ENCODE results near the gene LILRB3.
"Not testable (repeated sequence)": the region's sequence is repeated elsewhere in the genome, so short reads cannot be mapped to it uniquely, and the experiment has no call there.

The LILRB3 gene

DNA sequence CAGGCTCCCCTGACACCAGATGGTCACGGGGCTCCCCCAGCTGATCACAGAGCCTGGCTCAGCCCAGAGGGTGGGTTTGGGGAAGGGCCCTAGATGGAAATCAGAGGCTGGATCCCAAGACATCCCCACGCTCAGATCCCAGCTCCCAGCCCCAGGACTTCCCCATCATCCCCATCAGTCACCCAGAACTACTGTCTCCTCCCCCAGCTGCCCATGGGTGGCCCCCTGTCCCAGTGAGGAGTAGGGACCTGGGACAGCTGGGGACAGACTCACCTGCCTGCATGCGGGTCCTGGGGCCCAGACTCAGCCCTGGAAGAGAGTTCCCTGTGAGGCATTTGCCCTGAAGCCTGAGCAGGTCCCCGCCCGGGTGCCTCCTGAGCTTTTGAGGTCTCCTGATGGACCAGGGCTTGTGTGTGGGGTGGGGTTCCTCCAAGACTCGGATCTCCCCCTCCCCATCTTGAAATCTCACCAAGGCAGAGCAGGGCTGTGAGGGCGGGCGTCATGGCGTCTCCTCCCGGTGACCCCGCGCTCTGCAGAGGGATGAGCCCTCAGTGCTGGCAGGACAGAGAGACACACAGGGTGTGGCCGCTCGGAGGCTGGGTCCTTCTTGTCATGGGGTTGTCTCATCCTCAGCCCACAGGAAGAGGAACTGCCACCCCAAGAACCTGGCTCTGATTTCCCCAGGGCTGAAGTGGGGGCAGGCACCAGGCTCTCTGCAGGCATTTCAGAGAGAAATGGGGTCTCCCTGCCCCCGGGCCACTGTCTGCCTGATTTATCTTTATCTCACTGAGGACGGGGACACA, at the start of gene LILRB3:
Gene LILRB3, minus strand, starts transcription at position 534 of the 803 bp plus-strand sequence. Its CDS starts 31 bp downstream, at position 503.
- not testable (repeated sequence) for DNase-seq

- not testable (repeated sequence) for DNase-seq
Measured at GRCh38 chr19:54272181-54272580, 49.4 kb upstream of the LILRB3 start.

DNA sequence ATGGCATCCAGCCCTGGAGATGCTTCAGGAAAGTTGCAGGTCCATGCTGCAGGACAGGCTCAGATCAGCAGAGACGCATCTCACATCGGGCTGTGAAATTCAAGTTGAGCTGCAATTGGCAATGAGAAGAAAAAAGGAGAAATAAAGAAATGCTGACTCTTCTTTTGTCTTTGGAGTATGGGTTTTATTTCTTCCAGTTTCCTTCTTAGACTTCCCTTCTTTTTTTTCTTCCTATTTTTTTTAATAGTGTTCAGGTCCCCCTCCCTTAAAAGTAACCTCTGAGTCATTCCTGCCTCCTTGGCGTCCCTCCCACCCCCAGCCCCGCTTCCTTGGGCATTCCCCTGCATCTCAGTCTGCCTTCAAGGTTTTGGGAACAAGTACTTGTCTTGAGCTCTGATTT, 48.8 kb upstream of the LILRB3 start:
- DNase-seq = not testable (repeated sequence)

DNA sequence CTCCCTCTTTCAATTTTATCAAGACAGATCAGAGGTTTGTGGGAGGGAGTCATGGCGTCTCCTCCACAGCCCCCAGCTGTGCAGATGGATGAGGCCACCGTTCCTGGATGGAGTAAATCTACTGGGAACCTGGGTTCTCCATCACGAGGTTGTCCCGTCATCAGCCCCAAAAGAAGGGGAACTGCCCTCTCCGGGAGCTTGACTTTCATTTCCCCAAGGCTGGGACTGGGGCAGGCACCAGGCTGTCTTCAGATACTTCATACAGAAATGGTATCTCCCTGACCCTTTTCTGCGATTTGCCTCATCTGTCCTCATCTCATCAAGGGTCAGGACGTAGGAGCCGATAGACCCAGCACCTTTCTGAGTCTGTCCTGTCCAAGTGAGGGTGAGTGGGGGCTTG, 48.3 kb upstream of the LILRB3 start:
- DNase-seq = no peak

GRCh38 chr19:54268936-54269335, 46.1 kb upstream of the LILRB3 start:
- no peak for DNase-seq

GRCh38 chr19:54266133-54266532, 43.3 kb upstream of the LILRB3 start:
- DNase-seq = peak; percentile 56

DNA sequence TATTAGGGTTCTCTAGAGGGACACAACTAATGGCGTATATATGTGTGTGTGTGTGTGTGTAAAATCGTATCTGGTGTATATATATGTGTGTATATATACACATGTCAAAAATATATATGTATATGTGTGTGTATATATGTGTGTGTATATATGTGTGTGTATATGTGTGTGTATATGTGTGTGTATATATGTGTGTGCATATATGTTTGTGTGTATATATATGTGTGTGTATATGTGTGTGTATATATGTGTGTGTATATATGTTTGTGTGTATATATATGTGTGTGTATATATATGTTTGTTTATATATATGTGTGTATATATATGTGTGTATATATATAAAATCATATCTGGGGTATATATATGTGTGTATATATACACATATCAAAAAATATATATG, 39.7 kb upstream of the LILRB3 start:
- DNase-seq = no peak

DNA sequence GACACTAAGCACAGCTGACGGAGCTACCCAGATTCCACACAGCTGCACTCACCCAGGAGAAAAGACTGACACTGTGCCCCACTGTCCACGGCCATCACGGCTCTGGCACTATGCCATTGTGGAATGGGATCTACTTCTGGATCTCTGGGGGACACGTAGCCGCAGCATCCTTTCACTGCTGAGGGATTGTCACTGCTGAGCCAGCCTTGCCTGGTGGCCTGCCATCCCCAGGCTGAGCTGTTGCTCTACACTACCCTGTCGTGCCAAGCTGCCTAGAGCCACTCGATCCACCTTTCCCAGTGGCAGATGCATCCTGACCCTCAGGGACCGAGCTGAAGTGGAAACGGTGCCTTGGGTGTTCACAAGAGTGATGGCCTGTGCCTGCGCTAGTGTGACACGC, 39.3 kb upstream of the LILRB3 start:
- no peak for DNase-seq

- no peak for DNase-seq
Measured at GRCh38 chr19:54257116-54257480, 34.3 kb upstream of the LILRB3 start, which contains the start of gene LILRB5. Gene LILRB5, minus strand, starts transcription at chr19:54257273. Its CDS starts 80 bp downstream, at chr19:54257193.

GRCh38 chr19:54256250-54257115, 33.7 kb upstream of the LILRB3 start:
- DNase-seq = no peak

DNA sequence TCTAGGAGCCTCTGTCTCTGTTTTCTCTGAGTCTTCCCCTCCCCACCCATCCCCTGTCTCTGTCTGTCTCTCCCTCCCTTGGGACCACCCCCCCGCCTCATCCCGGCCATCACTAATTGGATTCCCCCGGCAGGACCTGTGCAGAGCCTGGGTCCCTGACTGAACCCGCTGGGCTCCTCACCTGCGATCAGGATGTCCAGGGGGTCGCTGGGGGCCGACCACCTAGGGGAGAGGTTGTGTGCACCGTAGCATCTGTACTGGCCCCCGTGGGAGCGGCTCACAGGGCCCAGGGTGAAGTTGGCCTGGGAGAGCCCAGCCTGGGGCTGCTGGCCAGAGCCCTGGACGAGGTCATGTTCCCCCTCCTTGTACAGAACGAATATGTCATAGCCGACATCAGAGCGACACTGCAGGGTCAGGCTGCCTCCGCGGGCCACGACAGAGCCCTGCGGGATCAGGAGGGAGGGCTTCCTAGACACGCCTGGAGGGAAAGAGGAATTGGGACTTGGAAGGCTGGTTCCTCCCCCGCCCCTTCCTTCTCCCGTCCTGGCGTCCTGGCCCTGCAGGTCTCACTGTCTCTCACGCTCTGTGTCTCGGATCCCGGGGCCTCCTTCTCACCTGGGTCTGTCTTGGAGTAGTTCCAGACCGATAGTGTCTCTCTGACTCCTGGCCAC, 32.4 kb upstream of the LILRB3 start:
- no peak for DNase-seq

DNA sequence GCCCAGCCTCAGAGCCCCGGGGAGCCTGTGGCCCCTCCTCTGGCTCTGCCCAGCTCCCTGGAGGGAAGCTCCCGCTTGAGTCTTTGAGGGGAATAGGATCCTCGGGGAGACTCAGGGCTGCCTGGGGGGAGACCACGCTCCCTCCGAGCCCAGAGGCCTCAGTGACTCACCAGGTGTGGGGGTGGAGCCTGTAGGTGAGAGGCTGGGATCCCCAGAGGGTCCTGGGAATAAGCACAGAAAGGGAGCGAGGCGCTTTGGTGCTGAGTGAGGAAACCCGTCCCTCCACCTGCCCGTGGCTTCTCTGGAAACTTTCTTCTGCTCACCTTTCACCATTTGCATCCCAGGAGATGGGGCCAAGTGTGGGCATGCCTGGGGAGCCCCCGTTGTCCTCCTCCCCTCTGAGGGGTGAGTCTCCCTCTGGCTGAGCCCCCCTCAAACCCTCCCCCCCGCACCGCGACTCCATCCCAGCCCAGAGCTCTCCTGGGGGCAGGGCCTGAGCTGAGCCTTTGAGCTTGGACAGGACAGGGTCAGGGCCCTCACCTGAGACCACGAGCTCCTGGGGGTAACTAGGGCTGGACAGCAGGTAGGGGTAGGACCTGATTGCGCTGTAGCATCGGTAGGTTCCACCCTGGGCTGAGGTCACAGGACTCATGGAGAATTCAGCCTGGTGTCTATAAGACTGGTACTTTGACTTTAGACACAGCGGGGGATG, 31.5 kb upstream of the LILRB3 start:
- no peak for DNase-seq

DNA sequence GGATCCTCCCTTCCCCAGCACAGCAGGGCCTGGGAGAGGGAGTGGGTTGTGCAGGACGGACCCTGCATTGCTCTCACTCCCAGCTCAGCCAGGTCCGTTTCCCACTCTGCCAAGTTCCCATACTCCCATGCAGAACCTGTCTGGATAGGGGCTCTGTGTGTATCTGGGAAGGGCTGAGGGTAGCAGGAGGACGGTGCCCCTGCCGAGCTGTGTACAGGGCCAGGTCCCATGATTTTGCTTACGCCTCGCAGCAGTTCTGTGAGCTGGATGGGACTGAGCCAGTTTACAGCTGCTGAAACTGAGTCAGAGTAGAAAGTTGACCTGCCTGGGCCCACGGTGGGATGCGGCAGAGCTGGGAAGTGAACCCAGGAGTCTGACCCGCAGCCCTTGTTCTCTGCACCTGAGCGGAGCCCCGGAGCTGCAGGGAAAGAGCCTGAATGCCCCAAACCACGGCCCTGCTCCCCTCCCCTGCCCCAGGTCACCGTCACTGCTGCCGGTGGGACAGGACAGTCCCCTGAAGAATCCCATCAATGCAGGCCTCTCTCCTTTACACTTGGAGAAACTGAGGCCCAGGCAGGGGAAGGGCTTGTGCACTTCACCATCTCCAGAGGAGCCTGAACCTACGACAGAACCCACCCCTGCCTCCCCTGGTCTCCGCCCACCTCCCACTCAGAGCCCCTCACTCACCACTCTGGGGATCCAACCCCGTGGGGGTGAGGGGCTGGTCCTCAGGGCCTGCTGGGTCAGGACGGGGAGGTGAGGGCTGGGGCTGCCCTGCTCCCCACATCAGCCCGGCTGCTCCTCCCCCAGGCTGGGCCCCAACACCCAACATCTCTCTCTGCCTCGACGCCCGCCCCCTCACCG, 30.8 kb upstream of the LILRB3 start:
- no peak for DNase-seq

- no peak for DNase-seq
Measured at GRCh38 chr19:54252845-54253244, 30.0 kb upstream of the LILRB3 start.

DNA sequence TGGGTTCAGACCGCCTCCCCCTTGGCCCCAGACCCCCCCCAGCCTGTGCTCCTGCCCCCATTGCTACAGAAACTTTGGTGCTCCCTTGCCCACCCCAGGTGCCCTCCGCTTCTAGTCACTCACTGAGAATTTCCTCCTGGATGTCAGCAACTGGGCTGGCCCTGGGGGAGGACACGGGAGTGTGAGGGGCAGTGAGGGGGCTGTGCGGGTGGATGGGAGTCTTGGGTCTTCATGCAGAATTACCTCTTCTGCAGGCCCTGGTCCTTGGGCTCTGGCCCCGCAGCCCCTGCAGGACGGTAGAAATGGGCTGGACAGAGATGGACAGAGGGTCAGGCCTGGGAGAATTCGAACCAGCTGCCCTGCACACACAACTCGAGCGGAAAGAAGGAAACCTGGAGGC, 29.4 kb upstream of the LILRB3 start:
- DNase-seq = no peak

GRCh38 chr19:54248016-54248601, 25.3 kb upstream of the LILRB3 start:
- DNase-seq = peak; percentile 30

- DNase-seq = no peak
Measured at GRCh38 chr19:54247106-54247930, 24.5 kb upstream of the LILRB3 start.

- no peak for DNase-seq
Measured at GRCh38 chr19:54245936-54246335, 23.1 kb upstream of the LILRB3 start.

- DNase-seq = not testable (repeated sequence)
Measured at GRCh38 chr19:54243809-54244208, 21.0 kb upstream of the LILRB3 start.

- DNase-seq = not testable (repeated sequence)
Measured at GRCh38 chr19:54242646-54243045, 19.8 kb upstream of the LILRB3 start, which contains the start of gene LILRA6. Gene LILRA6, minus strand, starts transcription at chr19:54242790.
